Measurements from ENCODE around the gene PPP3R2.

The PPP3R2 gene

GRCh38 chr9:101594796-101595195, at the start of gene PPP3R2:
TSS of gene PPP3R2 (minus strand) at chr9:101594969. CDS start at chr9:101594921, 48 bp downstream.
- no peak within 1 kb of the TSS for H2AFZ ChIP-seq (ENCODE audit: low read depth, low read length, severe bottlenecking)
- no peaks in the 10 kb centered on the region for H3F3A ChIP-seq (ENCODE audit: insufficient read depth)
- no peak within 1 kb of the TSS for H3K27ac ChIP-seq (ENCODE audit: low read depth, low read length)
- H3K36me3 ChIP-seq (ENCODE audit: low read length): no peaks in the 10 kb centered on the region
- no peaks in the 10 kb centered on the region for H3K9me3 ChIP-seq (ENCODE audit: insufficient read depth, low read length)
- TF ChIP-seq EZH2phosphoT487 (conservative IDR thresholded peaks at IDR 0.05; ENCODE audit: low read length) (no peak), CTCF (IDR thresholded peaks at IDR 0.05; ENCODE audit: insufficient read depth, low read length, poor library complexity, severe bottlenecking) (no peak)
- no peak within 1 kb of the TSS for H3K4me2 ChIP-seq (ENCODE audit: low read depth, low read length, poor library complexity, severe bottlenecking)
- no peaks in the 10 kb centered on the region for H3K79me2 ChIP-seq (ENCODE audit: insufficient read depth, low read length)
- H3K9me2 ChIP-seq (replicated peaks; ENCODE audit: insufficient read depth, low read length): no peaks in the 10 kb centered on the region
- no peaks in the 10 kb centered on the region for H4K20me1 ChIP-seq (ENCODE audit: low read depth, low read length)
- no peak within 1 kb of the TSS for H3K4me3 ChIP-seq (ENCODE audit: insufficient read depth, low read length, poor library complexity, severe bottlenecking)
- no peaks in the 10 kb centered on the region for H3K27me3 ChIP-seq (ENCODE audit: low read length)
- no peak within 1 kb of the TSS for H3K9ac ChIP-seq (ENCODE audit: low read length)

- H2AFZ ChIP-seq (ENCODE audit: low read depth, low read length, severe bottlenecking): no peak overlapping the region
- H3K9me2 ChIP-seq (replicated peaks; ENCODE audit: insufficient read depth, low read length): no peaks in the 10 kb centered on the region
- no peaks in the 10 kb centered on the region for H3K79me2 ChIP-seq (ENCODE audit: insufficient read depth, low read length)
- no peaks in the 10 kb centered on the region for H3F3A ChIP-seq (ENCODE audit: insufficient read depth)
- H3K27me3 ChIP-seq (ENCODE audit: low read length): no peaks in the 10 kb centered on the region
- H4K20me1 ChIP-seq (ENCODE audit: low read depth, low read length): no peaks in the 10 kb centered on the region
- TF ChIP-seq CTCF (IDR thresholded peaks at IDR 0.05; ENCODE audit: insufficient read depth, low read length, poor library complexity, severe bottlenecking) (no peak), EZH2phosphoT487 (conservative IDR thresholded peaks at IDR 0.05; ENCODE audit: low read length) (no peak)
- no peaks in the 10 kb centered on the region for H3K9me3 ChIP-seq (ENCODE audit: insufficient read depth, low read length)
- H3K4me2 ChIP-seq (ENCODE audit: low read depth, low read length, poor library complexity, severe bottlenecking): no peak overlapping the region
- no peak overlapping the region for H3K27ac ChIP-seq (ENCODE audit: low read depth, low read length)
- no peaks in the 10 kb centered on the region for H3K36me3 ChIP-seq (ENCODE audit: low read length)
- no peak overlapping the region for H3K9ac ChIP-seq (ENCODE audit: low read length)
- H3K4me3 ChIP-seq (ENCODE audit: insufficient read depth, low read length, poor library complexity, severe bottlenecking): no peak overlapping the region
Observed at GRCh38 chr9:101639785-101640665, 45.3 kb upstream of the PPP3R2 start.

- H3K79me2 ChIP-seq (ENCODE audit: insufficient read depth, low read length): no peaks in the 10 kb centered on the region
- H3K4me2 ChIP-seq (ENCODE audit: low read depth, low read length, poor library complexity, severe bottlenecking): no peak overlapping the region
- H3K9ac ChIP-seq (ENCODE audit: low read length): no peak overlapping the region
- H3F3A ChIP-seq (ENCODE audit: insufficient read depth): no peaks in the 10 kb centered on the region
- no peaks in the 10 kb centered on the region for H3K9me2 ChIP-seq (replicated peaks; ENCODE audit: insufficient read depth, low read length)
- no peak overlapping the region for H2AFZ ChIP-seq (ENCODE audit: low read depth, low read length, severe bottlenecking)
- TF ChIP-seq CTCF (IDR thresholded peaks at IDR 0.05; ENCODE audit: insufficient read depth, low read length, poor library complexity, severe bottlenecking) (no peak), EZH2phosphoT487 (conservative IDR thresholded peaks at IDR 0.05; ENCODE audit: low read length) (no peak)
- no peaks in the 10 kb centered on the region for H4K20me1 ChIP-seq (ENCODE audit: low read depth, low read length)
- no peaks in the 10 kb centered on the region for H3K27me3 ChIP-seq (ENCODE audit: low read length)
- no peaks in the 10 kb centered on the region for H3K36me3 ChIP-seq (ENCODE audit: low read length)
- no peak overlapping the region for H3K4me3 ChIP-seq (ENCODE audit: insufficient read depth, low read length, poor library complexity, severe bottlenecking)
- no peak overlapping the region for H3K27ac ChIP-seq (ENCODE audit: low read depth, low read length)
- H3K9me3 ChIP-seq (ENCODE audit: insufficient read depth, low read length): no peaks in the 10 kb centered on the region
Observed at GRCh38 chr9:101639311-101639710, 44.5 kb upstream of the PPP3R2 start.

Data from SU-DHL-6 (cell line).